Measurements from ENCODE around the gene SLC25A23.
"Not testable (repeated sequence)": the region's sequence is repeated elsewhere in the genome, so short reads cannot be mapped to it uniquely, and the experiment has no call there.

The SLC25A23 gene

GRCh38 chr19:6429419-6430221 is 30.0 kb downstream of the SLC25A23 start:
- no peak for DNase-seq (ENCODE audit: low read depth)
- no peak for TF ChIP-seq CTCF (IDR thresholded peaks at IDR 0.05; ENCODE audit: low read length, missing control alignments)
- H3K4me3 ChIP-seq (replicated peaks; ENCODE audit: low read depth, low read length): no peak overlapping the region

- not testable (repeated sequence) for DNase-seq (ENCODE audit: low read depth); H3K4me3 ChIP-seq (replicated peaks; ENCODE audit: low read depth, low read length)
These were observed 30.7 kb downstream of the SLC25A23 start for GRCh38 chr19:6428692-6429418.

- no peak for DNase-seq (ENCODE audit: low read depth)
- no peak overlapping the region for H3K4me3 ChIP-seq (replicated peaks; ENCODE audit: low read depth, low read length)
- no peak for TF ChIP-seq CTCF (IDR thresholded peaks at IDR 0.05; ENCODE audit: low read length, missing control alignments)
These were observed 32.5 kb downstream of the SLC25A23 start for GRCh38 chr19:6427131-6427530.

GRCh38 chr19:6425732-6426620 is 33.6 kb downstream of the SLC25A23 start:
- TF ChIP-seq CTCF (IDR thresholded peaks at IDR 0.05; ENCODE audit: low read length, missing control alignments): no peak

GRCh38 chr19:6424939-6425731 is 34.5 kb downstream of the SLC25A23 start:
- DNase-seq (ENCODE audit: low read depth): peak; percentile 100
- no peak for TF ChIP-seq CTCF (IDR thresholded peaks at IDR 0.05; ENCODE audit: low read length, missing control alignments)
- H3K4me3 ChIP-seq (replicated peaks; ENCODE audit: low read depth, low read length): no peak overlapping the region

More at GRCh38 chr19:6425732-6426620, 33.6 kb downstream of the SLC25A23 start:
- no peak overlapping the region for H3K4me3 ChIP-seq (replicated peaks; ENCODE audit: low read depth, low read length)
- no peak for DNase-seq (ENCODE audit: low read depth)

GRCh38 chr19:6424195-6424938 is 35.2 kb downstream of the SLC25A23 start, which contains the start of gene KHSRP:
Gene KHSRP, minus strand, starts transcription at chr19:6424811. Its CDS starts 110 bp downstream, at chr19:6424701.
- peak within 1 kb of the TSS; percentile 95 for H3K4me3 ChIP-seq (replicated peaks; ENCODE audit: low read depth, low read length)
- no peak for DNase-seq (ENCODE audit: low read depth)
- no peak for TF ChIP-seq CTCF (IDR thresholded peaks at IDR 0.05; ENCODE audit: low read length, missing control alignments)
